Keratinocyte (primary cell): ENCODE results near the gene NRDC.

Experiments
- EZH2 ChIP-seq: IDR thresholded peaks from one replicate; pipeline ENCODE4 v1.6.1; 2012; ENCODE audit warnings: inconsistent platforms, mild to moderate bottlenecking, low read length, moderate library complexity
- TF ChIP-seq, protein P1 (sequence below), 3 experiments: IDR thresholded peaks in 1 of 3; conservative IDR thresholded peaks in 1 of 3; optimal IDR thresholded peaks in 1 of 3; 2 replicates in 2 of 3; 3 replicates in 1 of 3; pipeline versions ENCODE3 to v1.5.1; 2011; ENCODE audit warnings: low read length in 3 of 3, mild to moderate bottlenecking in 3 of 3, moderate library complexity in 2 of 3, control low read depth in 1 of 3, inconsistent platforms in 1 of 3; ENCODE audit not compliant: insufficient read depth in 2 of 3; ENCODE audit errors: extremely low read depth in 1 of 3

GRCh38 chr1:51867479-51868232, 10.9 kb downstream of the NRDC start:
- TF ChIP-seq, protein P1, sequence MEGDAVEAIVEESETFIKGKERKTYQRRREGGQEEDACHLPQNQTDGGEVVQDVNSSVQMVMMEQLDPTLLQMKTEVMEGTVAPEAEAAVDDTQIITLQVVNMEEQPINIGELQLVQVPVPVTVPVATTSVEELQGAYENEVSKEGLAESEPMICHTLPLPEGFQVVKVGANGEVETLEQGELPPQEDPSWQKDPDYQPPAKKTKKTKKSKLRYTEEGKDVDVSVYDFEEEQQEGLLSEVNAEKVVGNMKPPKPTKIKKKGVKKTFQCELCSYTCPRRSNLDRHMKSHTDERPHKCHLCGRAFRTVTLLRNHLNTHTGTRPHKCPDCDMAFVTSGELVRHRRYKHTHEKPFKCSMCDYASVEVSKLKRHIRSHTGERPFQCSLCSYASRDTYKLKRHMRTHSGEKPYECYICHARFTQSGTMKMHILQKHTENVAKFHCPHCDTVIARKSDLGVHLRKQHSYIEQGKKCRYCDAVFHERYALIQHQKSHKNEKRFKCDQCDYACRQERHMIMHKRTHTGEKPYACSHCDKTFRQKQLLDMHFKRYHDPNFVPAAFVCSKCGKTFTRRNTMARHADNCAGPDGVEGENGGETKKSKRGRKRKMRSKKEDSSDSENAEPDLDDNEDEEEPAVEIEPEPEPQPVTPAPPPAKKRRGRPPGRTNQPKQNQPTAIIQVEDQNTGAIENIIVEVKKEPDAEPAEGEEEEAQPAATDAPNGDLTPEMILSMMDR (optimal IDR thresholded peaks at IDR 0.05 in 1 of 3, IDR thresholded peaks at IDR 0.05 in 1 of 3, conservative IDR thresholded peaks at IDR 0.05 in 1 of 3; ENCODE audit: extremely low read depth in 1 of 3, insufficient read depth in 2 of 3, low read length in 3 of 3) = no peak
- no peak for TF ChIP-seq EZH2
